GM23338 (cell line): ENCODE results near the gene CASKIN2. TPM values are rescaled to one million over a fixed set of nuclear protein-coding genes. Genes with fewer than 3 reads are reported as not detected.

Experiments used
- ATAC-seq: fragments of 200-7000 bp; cut with Tn5 transposase; 3 replicates; pipeline ENCODE4 v1.9.1; 2020
- DNase-seq: peaks from one replicate; pipeline ENCODE4 v3.0.0-alpha.2; 2015; ENCODE audit warnings: low spot score
- H2AFZ ChIP-seq: fragments of 200-600 bp; sonication (generic); 2 replicates; pipeline ENCODE4 v1.8.0; 2016; ENCODE audit warnings: antibody characterized with exemption, mild to moderate bottlenecking, moderate library complexity
- H3F3A ChIP-seq: fragments of 200-600 bp; sonication (generic); replicated peaks from 2 replicates; pipeline ENCODE4 v1.8.0; 2017; ENCODE audit warnings: antibody characterized with exemption, mixed run types, low read depth
- H3K27ac ChIP-seq: fragments of 200-600 bp; sonication (generic); 2 replicates; pipeline ENCODE4 v1.6.1; 2016; ENCODE audit warnings: low read depth
- H3K27me3 ChIP-seq: fragments of 200-600 bp; sonication (generic); 2 replicates; pipeline ENCODE4 v1.8.0; 2016; ENCODE audit warnings: mild to moderate bottlenecking, mixed run types, moderate library complexity; ENCODE audit not compliant: insufficient read depth
- H3K36me3 ChIP-seq: fragments of 200-600 bp; sonication (generic); 2 replicates; pipeline ENCODE4 v1.8.0; 2016; ENCODE audit warnings: mild to moderate bottlenecking; ENCODE audit not compliant: insufficient read depth
- H3K4me1 ChIP-seq: fragments of 200-600 bp; sonication (generic); 2 replicates; pipeline ENCODE4 v1.8.0; 2016; ENCODE audit warnings: mild to moderate bottlenecking, moderate library complexity; ENCODE audit not compliant: insufficient read depth
- H3K4me2 ChIP-seq: fragments of 200-600 bp; sonication (generic); 2 replicates; pipeline ENCODE4 v1.7.1; 2017; ENCODE audit warnings: mixed run types
- H3K4me3 ChIP-seq: fragments of 200-600 bp; sonication (generic); 2 replicates; pipeline ENCODE4 v1.6.1; 2016; ENCODE audit warnings: mixed run types
- H3K79me2 ChIP-seq: fragments of 200-600 bp; sonication (generic); replicated peaks from 2 replicates; pipeline ENCODE4 v1.8.0; 2017; ENCODE audit warnings: mild to moderate bottlenecking; ENCODE audit not compliant: insufficient read depth
- H3K9me2 ChIP-seq: fragments of 200-600 bp; sonication (generic); 2 replicates; pipeline ENCODE4 v1.8.0; 2017; ENCODE audit not compliant: insufficient read depth
- H4K20me1 ChIP-seq: fragments of 200-600 bp; sonication (generic); replicated peaks from 2 replicates; pipeline ENCODE4 v1.8.0; 2017; ENCODE audit warnings: mild to moderate bottlenecking; ENCODE audit not compliant: insufficient read depth
- H3K27ac Mint-ChIP-seq: 2 replicates; pipeline ENCODE4 v1.8.0; 2020; ENCODE audit warnings: inconsistent platforms, mild to moderate bottlenecking, moderate library complexity, mixed read lengths
- H3K27me3 Mint-ChIP-seq: 3 replicates; pipeline ENCODE4 v1.8.0; 2022; ENCODE audit warnings: low read depth, mild to moderate bottlenecking, moderate library complexity, mixed read lengths, inconsistent platforms; ENCODE audit not compliant: insufficient read depth, poor library complexity
- H3K36me3 Mint-ChIP-seq: 3 replicates; pipeline ENCODE4 v1.8.0; 2021; ENCODE audit warnings: low read depth, mild to moderate bottlenecking, inconsistent platforms, moderate library complexity, mixed read lengths
- H3K4me1 Mint-ChIP-seq: 3 replicates; pipeline ENCODE4 v1.8.0; 2020; ENCODE audit warnings: mild to moderate bottlenecking, inconsistent platforms, mixed read lengths
- H3K4me3 Mint-ChIP-seq: 3 replicates; pipeline ENCODE4 v1.8.0; 2021; ENCODE audit warnings: moderate library complexity, mild to moderate bottlenecking, inconsistent platforms, mixed read lengths
- H3K9me3 Mint-ChIP-seq: 3 replicates; pipeline ENCODE4 v1.8.0; 2020; ENCODE audit warnings: moderate library complexity, mild to moderate bottlenecking, inconsistent platforms, mixed read lengths
- CREB1 ChIP-seq: fragments of 250-450 bp; sonication (Bioruptor Pico); IDR thresholded peaks from 2 replicates; pipeline ENCODE4 v1.5.0; 2020; ENCODE audit warnings: low read depth, mild to moderate bottlenecking, moderate library complexity
- CTCF ChIP-seq, 2 experiments: fragments of 200-600 bp in 1 of 2; sonication (generic) in 1 of 2; conservative IDR thresholded peaks; 2 replicates each; pipeline versions ENCODE4 v1.5.1 to v1.6.1; 2016 to 2017; ENCODE audit warnings: antibody characterized with exemption in 2 of 2, low read depth in 2 of 2, mild to moderate bottlenecking in 2 of 2, moderate library complexity in 1 of 2
- ETS1 ChIP-seq: IDR thresholded peaks from 2 replicates; pipeline ENCODE4 v1.6.1; 2016; ENCODE audit warnings: antibody characterized with exemption
- EZH2 ChIP-seq: fragments of 200-600 bp; sonication (generic); IDR thresholded peaks from one replicate; pipeline ENCODE4 v1.8.0; 2017; ENCODE audit warnings: antibody characterized with exemption, mild to moderate bottlenecking, low read depth; ENCODE audit not compliant: unreplicated experiment
- EZH2phosphoT487 ChIP-seq: fragments of 200-600 bp; sonication (generic); IDR thresholded peaks from one replicate; pipeline ENCODE4 v1.8.1; 2018; ENCODE audit warnings: antibody characterized with exemption; ENCODE audit not compliant: unreplicated experiment
- JUNB ChIP-seq: IDR thresholded peaks from one replicate; pipeline ENCODE4 v1.6.1; 2016; ENCODE audit warnings: antibody characterized with exemption; ENCODE audit not compliant: unreplicated experiment
- NANOG ChIP-seq: IDR thresholded peaks from 2 replicates; pipeline ENCODE4 v1.6.1; 2016; ENCODE audit warnings: antibody characterized with exemption, borderline replicate concordance
- POLR2AphosphoS5 ChIP-seq: IDR thresholded peaks from 2 replicates; pipeline ENCODE4 v1.6.1; 2016; ENCODE audit warnings: antibody characterized with exemption, low read depth
- REST ChIP-seq: IDR thresholded peaks from one replicate; pipeline ENCODE4 v1.6.1; 2018; ENCODE audit warnings: antibody characterized with exemption; ENCODE audit not compliant: unreplicated experiment
- STAT1 ChIP-seq: IDR thresholded peaks from one replicate; pipeline ENCODE4 v1.6.1; 2016; ENCODE audit warnings: antibody characterized with exemption; ENCODE audit not compliant: unreplicated experiment
- ZNF114 ChIP-seq: fragments of 250-450 bp; sonication (Bioruptor Pico); IDR thresholded peaks from 2 replicates; pipeline ENCODE4 v1.5.0; 2020; ENCODE audit warnings: mild to moderate bottlenecking, moderate library complexity
- ZNF331 ChIP-seq: fragments of 250-450 bp; sonication (Bioruptor Pico); IDR thresholded peaks from 2 replicates; pipeline ENCODE4 v1.5.0; 2020; ENCODE audit warnings: low read depth, mild to moderate bottlenecking, moderate library complexity
- ZNF462 ChIP-seq: fragments of 250-450 bp; sonication (Bioruptor Pico); IDR thresholded peaks from 2 replicates; pipeline ENCODE4 v1.5.0; 2020; ENCODE audit warnings: mild to moderate bottlenecking, moderate library complexity
- polyA plus RNA-seq: library from polyadenylated mRNA; unstranded; fragments of >200 nt; fragmentation: Nextera tagmentation; extraction: Ambion mirVana; gene quantifications from 2 replicates; pipeline ENCODE4 v1.2.1, GENCODE V29; 2016
- total RNA-seq: library from RNA; depleted of rRNA; stranded (reverse); fragments of >200 nt; shearing (Covaris generic); gene quantifications from 2 replicates; pipeline ENCODE4 v1.2.3, GENCODE V29; 2014

Gene CASKIN2
- total and polyA plus RNA-seq, 2 experiments from 2014 or later = 4.9 to 21.5 TPM

- Histone ChIP-seq H4K20me1 (no peaks in the 10 kb centered on the region; the same call in 1 of the 2 replicates), H3K4me3 (no peak overlapping the region), H3F3A (no peaks in the 10 kb centered on the region), H3K4me1 (no peaks in the 10 kb centered on the region), H3K36me3 (no peaks in the 10 kb centered on the region), H3K79me2 (peaks cover 23% of the 10 kb centered on the region), H3K4me2 (no peak overlapping the region), H3K27ac (no peak overlapping the region), H3K9me2 (no peaks in the 10 kb centered on the region), H2AFZ (no peak overlapping the region), H3K27me3 (no peaks in the 10 kb centered on the region)
- no peak overlapping the region for H3K4me3 Mint-ChIP-seq
- H3K9me3 Mint-ChIP-seq = no peaks in the 10 kb centered on the region
- H3K36me3 Mint-ChIP-seq = peaks cover 16% of the 10 kb centered on the region
- TF ChIP-seq ZNF331 (CRISPR knock-in tag) = no peak
- no peak for TF ChIP-seq JUNB
- no peak for TF ChIP-seq REST
- no peak for TF ChIP-seq EZH2phosphoT487
- no peak for TF ChIP-seq CREB1 (CRISPR knock-in tag)
- no peak for TF ChIP-seq ZNF114 (CRISPR knock-in tag)
- no peak for TF ChIP-seq NANOG
- no peak for TF ChIP-seq EZH2
- no peak for TF ChIP-seq CTCF (conservative IDR thresholded peaks at IDR 0.05; ENCODE audit: low read depth in 2 of 2)
- TF ChIP-seq POLR2AphosphoS5 = no peak
- no peak for TF ChIP-seq STAT1
- no peak for TF ChIP-seq ZNF462
- TF ChIP-seq ETS1 = no peak
- H3K27me3 Mint-ChIP-seq = peaks cover 11% of the 10 kb centered on the region
- DNase-seq (no peak), ATAC-seq (no peak)
- H3K4me1 Mint-ChIP-seq = peaks cover 7% of the 10 kb centered on the region
- no peak overlapping the region for H3K27ac Mint-ChIP-seq
These were observed 6.4 kb downstream of the CASKIN2 start for GRCh38 chr17:75508931-75509361.
